Keratinocyte (primary cell): ENCODE data around the gene SF3A2. TPM values are rescaled to one million over a fixed set of nuclear protein-coding genes. Genes with fewer than 3 reads are reported as not detected.

ENCODE experiments used
- DNase-seq: peaks from one replicate; pipeline ENCODE4 v3.0.0-alpha.2; 2011; ENCODE audit warnings: low read depth, missing footprints, low spot score
- FAIRE-seq: peaks from 2 replicates; lab custom pipeline; 2011; peaks lifted over from hg19 to GRCh38; lab: Jason Lieb, UNC
- H2AFZ ChIP-seq: 2 replicates; pipeline ENCODE4 v1.6.0; 2012; ENCODE audit warnings: low read length, control low read depth, inconsistent platforms; ENCODE audit not compliant: control insufficient read depth
- H3K27ac ChIP-seq: 2 replicates; pipeline ENCODE4 v1.5.1; 2011; ENCODE audit warnings: low read length; ENCODE audit not compliant: control insufficient read depth, insufficient read depth
- H3K27me3 ChIP-seq: 3 replicates; pipeline ENCODE4 v1.6.0; 2011; ENCODE audit warnings: low read length; ENCODE audit not compliant: control insufficient read depth, insufficient read depth; ENCODE audit errors: extremely low read depth
- H3K36me3 ChIP-seq, 2 experiments: 2 replicates in 1 of 2; 3 replicates in 1 of 2; pipeline ENCODE4 v1.5.1; 2011; ENCODE audit warnings: low read length in 2 of 2, mild to moderate bottlenecking in 1 of 2; ENCODE audit not compliant: control insufficient read depth in 2 of 2, insufficient read depth in 2 of 2; ENCODE audit errors: extremely low read depth in 1 of 2
- H3K4me1 ChIP-seq: 3 replicates; pipeline ENCODE4 v1.5.1; 2011; ENCODE audit warnings: low read length; ENCODE audit not compliant: control insufficient read depth, insufficient read depth; ENCODE audit errors: extremely low read depth
- H3K4me2 ChIP-seq: 3 replicates; pipeline ENCODE4 v1.6.0; 2011; ENCODE audit warnings: low read depth, low read length; ENCODE audit not compliant: control insufficient read depth, insufficient read depth; ENCODE audit errors: extremely low read depth
- H3K4me3 ChIP-seq, 3 experiments: fragments of 200-600 bp in 1 of 3; sonication (generic) in 1 of 3; 2 replicates in 2 of 3; 3 replicates in 1 of 3; pipeline ENCODE4 v1.5.1; 2011 to 2016; ENCODE audit warnings: low read length in 3 of 3, mild to moderate bottlenecking in 3 of 3, control low read depth in 2 of 3, inconsistent platforms in 1 of 3, low read depth in 1 of 3, mixed read lengths in 1 of 3, mixed run types in 1 of 3, moderate library complexity in 1 of 3; ENCODE audit not compliant: control insufficient read depth in 2 of 3, insufficient read depth in 2 of 3; ENCODE audit errors: extremely low read depth in 1 of 3
- H3K79me2 ChIP-seq: 2 replicates; pipeline ENCODE4 v1.6.0; 2012; ENCODE audit warnings: low read length; ENCODE audit not compliant: control insufficient read depth, insufficient read depth
- H3K9ac ChIP-seq: 3 replicates; pipeline ENCODE4 v1.6.0; 2011; ENCODE audit warnings: low read length; ENCODE audit not compliant: control insufficient read depth, insufficient read depth; ENCODE audit errors: extremely low read depth
- H3K9me1 ChIP-seq: 3 replicates; pipeline ENCODE4 v1.6.0; 2011; ENCODE audit warnings: low read length; ENCODE audit not compliant: control insufficient read depth, insufficient read depth; ENCODE audit errors: extremely low read depth
- H3K9me3 ChIP-seq: 2 replicates; pipeline ENCODE4 v1.5.1; 2012; ENCODE audit warnings: low read depth, low read length; ENCODE audit not compliant: control insufficient read depth
- H4K20me1 ChIP-seq: 3 replicates; pipeline ENCODE4 v1.6.0; 2011; ENCODE audit warnings: low read length; ENCODE audit not compliant: control insufficient read depth, insufficient read depth; ENCODE audit errors: extremely low read depth
- CTCF ChIP-seq, 3 experiments: IDR thresholded peaks in 1 of 3; conservative IDR thresholded peaks in 1 of 3; optimal IDR thresholded peaks in 1 of 3; 2 replicates in 2 of 3; 3 replicates in 1 of 3; pipeline versions ENCODE3 to v1.5.1; 2011; ENCODE audit warnings: low read length in 3 of 3, mild to moderate bottlenecking in 3 of 3, moderate library complexity in 2 of 3, control low read depth in 1 of 3, inconsistent platforms in 1 of 3; ENCODE audit not compliant: insufficient read depth in 2 of 3; ENCODE audit errors: extremely low read depth in 1 of 3
- EZH2 ChIP-seq: IDR thresholded peaks from one replicate; pipeline ENCODE4 v1.6.1; 2012; ENCODE audit warnings: inconsistent platforms, mild to moderate bottlenecking, low read length, moderate library complexity
- dilution Hi-C: fragments of 300-500 bp; cut with MboI; formaldehyde crosslinking; loops from one replicate; pipeline ENCODE4 v1.7.0; 2020; ENCODE audit warnings: low sequenced_read_pairs; ENCODE audit not compliant: extremely low pct_ligation_motif_present
- polyA plus RNA-seq, 5 experiments: library from polyadenylated mRNA; depleted of rRNA in 3 of 5; stranded (reverse) in 3 of 5; stranded (forward) in 1 of 5; unstranded in 1 of 5; fragments of >200 nt; gene quantifications; 1 replicate in 1 of 5; 2 replicates in 3 of 5; 3 replicates in 1 of 5; pipeline versions ENCODE4 v1.2.1 to v1.2.3, GENCODE V29; 2011 to 2012; ENCODE audit warnings: missing spikeins in 2 of 5, low read depth in 1 of 5, low replicate concordance in 1 of 5

Gene SF3A2
- polyA plus RNA-seq, 1 donor (not counting 4 experiments of a cell fraction or from before 2014, with no cell fraction given) = 4.7 TPM

DNA sequence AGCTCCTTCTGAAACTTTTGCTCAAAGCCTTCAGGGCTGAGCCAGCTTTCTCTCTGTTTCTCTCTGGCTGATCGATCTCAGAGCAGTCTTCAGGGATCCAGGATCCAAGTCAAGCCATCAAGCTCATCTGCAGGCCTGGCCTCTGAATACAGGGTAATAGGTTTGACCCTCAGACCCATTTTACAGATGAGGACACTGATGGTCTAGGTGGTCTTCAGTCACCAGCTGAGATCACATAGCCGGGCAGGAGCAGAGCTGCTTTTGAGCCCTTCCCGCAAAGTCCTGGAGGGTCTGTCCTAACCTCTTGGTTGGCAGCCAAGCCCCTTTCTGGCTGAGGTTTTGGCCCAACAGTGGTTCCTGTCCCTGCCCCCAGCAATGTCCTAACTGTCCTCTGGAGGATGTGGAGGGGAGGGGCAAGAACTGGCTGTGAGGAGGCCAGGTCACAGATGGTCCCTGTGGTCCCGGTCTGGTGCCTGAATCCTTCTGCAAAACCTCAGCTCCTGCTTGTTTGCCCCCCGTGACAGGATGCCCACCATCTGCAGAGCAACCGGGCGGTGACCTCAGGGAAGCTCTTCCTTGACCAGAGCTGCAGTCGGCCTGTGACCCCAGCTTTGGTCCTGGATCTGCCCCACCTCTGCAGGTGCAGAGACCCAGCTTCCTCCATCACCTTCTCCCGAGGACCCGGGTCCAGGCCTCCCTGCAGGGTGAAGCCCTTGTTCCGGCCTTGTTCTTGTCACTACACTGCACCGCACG is 51.1 kb downstream of the SF3A2 start:
- no peaks in the 10 kb centered on the region for H4K20me1 ChIP-seq
- H3K27ac ChIP-seq = no peak overlapping the region
- no peaks in the 10 kb centered on the region for H3K36me3 ChIP-seq
- H3K4me1 ChIP-seq = no peaks in the 10 kb centered on the region
- no peaks in the 10 kb centered on the region for H3K9me1 ChIP-seq
- no peak for FAIRE-seq
- no peak overlapping the region for H3K4me2 ChIP-seq
- H2AFZ ChIP-seq = no peak overlapping the region
- dilution Hi-C loops = no loop called here
- DNase-seq = no peak
- no peaks in the 10 kb centered on the region for H3K79me2 ChIP-seq
- H3K4me3 ChIP-seq = no peak overlapping the region
- TF ChIP-seq CTCF (optimal IDR thresholded peaks at IDR 0.05 in 1 of 3, IDR thresholded peaks at IDR 0.05 in 1 of 3, conservative IDR thresholded peaks at IDR 0.05 in 1 of 3; ENCODE audit: extremely low read depth in 1 of 3, insufficient read depth in 2 of 3, low read length in 3 of 3) (no peak), EZH2 (no peak)
- no peaks in the 10 kb centered on the region for H3K9me3 ChIP-seq
- no peak overlapping the region for H3K9ac ChIP-seq
- peaks cover 49% of the 10 kb centered on the region for H3K27me3 ChIP-seq

GRCh38 chr19:2288338-2288817 is 51.8 kb downstream of the SF3A2 start:
- no peaks in the 10 kb centered on the region for H3K79me2 ChIP-seq
- no peaks in the 10 kb centered on the region for H3K4me1 ChIP-seq
- FAIRE-seq (no peak), DNase-seq (no peak)
- no peak overlapping the region for H3K4me3 ChIP-seq
- no peak overlapping the region for H3K4me2 ChIP-seq
- no peaks in the 10 kb centered on the region for H3K36me3 ChIP-seq
- no peaks in the 10 kb centered on the region for H3K9me3 ChIP-seq
- H3K9me1 ChIP-seq = no peaks in the 10 kb centered on the region
- no peak for TF ChIP-seq CTCF (optimal IDR thresholded peaks at IDR 0.05 in 1 of 3, IDR thresholded peaks at IDR 0.05 in 1 of 3, conservative IDR thresholded peaks at IDR 0.05 in 1 of 3; ENCODE audit: extremely low read depth in 1 of 3, insufficient read depth in 2 of 3, low read length in 3 of 3)
- TF ChIP-seq EZH2 = no peak
- H3K27ac ChIP-seq = no peak overlapping the region
- H3K27me3 ChIP-seq = peaks cover 55% of the 10 kb centered on the region
- no peaks in the 10 kb centered on the region for H4K20me1 ChIP-seq
- dilution Hi-C loops = no loop called here
- no peak overlapping the region for H3K9ac ChIP-seq
- H2AFZ ChIP-seq = no peak overlapping the region
